NT2/D1 (cell line): ENCODE results near the gene LMAN1.

Source experiments
- SUZ12 ChIP-seq: IDR thresholded peaks from 2 replicates; pipeline ENCODE4 v1.6.1; 2011; ENCODE audit not compliant: insufficient read length, insufficient read depth; ENCODE audit errors: extremely low read depth
- YY1 ChIP-seq: IDR thresholded peaks from 2 replicates; pipeline ENCODE4 v1.6.1; 2011; ENCODE audit not compliant: insufficient read length, insufficient read depth
- ZNF274 ChIP-seq: IDR thresholded peaks from 2 replicates; pipeline ENCODE4 v1.6.1; 2011; ENCODE audit warnings: mild to moderate bottlenecking, low read depth, low read length

GRCh38 chr18:59358712-59359575 lies at the start of gene LMAN1:
- TF ChIP-seq YY1 (peak; percentile 73), SUZ12 (no peak), ZNF274 (no peak)
